Activated CD4-positive, alpha-beta T cell treated with anti-CD3 and anti-CD28 coated beads, Interleukin-2, Interleukin-6, amounts not matched to agents 100 ng/mL and 50 ng/mL, durations not matched to agents 16 hours and 8 hours (primary cell): ENCODE results near the gene OSTM1.
A peak's percentile ranks its signal among the peaks of the same experiment; 100 is the strongest.

ENCODE experiments used
- DNase-seq: peaks from one replicate; pipeline ENCODE4 v3.0.0-alpha.2; 2020

OSTM1 gene, protein sequence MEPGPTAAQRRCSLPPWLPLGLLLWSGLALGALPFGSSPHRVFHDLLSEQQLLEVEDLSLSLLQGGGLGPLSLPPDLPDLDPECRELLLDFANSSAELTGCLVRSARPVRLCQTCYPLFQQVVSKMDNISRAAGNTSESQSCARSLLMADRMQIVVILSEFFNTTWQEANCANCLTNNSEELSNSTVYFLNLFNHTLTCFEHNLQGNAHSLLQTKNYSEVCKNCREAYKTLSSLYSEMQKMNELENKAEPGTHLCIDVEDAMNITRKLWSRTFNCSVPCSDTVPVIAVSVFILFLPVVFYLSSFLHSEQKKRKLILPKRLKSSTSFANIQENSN

DNA sequence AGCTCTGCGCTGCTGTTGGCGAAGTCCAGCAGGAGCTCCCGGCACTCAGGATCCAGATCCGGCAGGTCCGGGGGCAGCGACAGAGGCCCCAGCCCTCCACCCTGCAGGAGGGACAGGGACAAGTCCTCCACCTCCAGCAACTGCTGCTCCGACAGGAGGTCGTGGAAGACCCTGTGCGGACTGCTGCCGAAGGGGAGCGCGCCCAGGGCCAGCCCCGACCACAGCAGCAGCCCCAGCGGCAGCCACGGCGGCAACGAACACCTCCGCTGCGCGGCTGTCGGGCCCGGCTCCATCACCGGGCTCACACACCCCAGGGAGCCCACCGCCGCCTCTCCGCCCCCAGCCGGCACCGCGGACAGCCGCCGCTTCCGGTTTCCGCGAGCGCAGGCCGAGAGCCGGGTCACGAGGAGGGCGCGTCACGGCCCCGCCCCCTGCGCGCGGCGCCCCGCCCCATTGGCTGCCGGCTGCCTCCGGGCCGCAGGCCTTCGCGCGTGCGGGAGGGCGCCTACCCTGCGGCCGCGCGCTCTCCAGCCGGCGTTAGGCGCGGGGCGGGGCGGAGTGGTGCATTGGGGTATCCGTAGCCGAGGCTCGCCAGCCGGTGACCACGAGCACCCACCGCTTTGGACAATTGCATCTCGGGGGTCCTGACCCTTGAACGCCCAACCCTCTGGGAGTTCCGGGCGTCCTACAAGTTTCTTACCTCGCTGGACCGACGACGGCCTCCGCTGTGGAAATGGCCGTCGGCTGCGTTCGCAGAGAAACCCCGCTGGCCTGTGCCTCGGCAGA is at the start of gene OSTM1:
OSTM1 (minus strand) TSS at position 383 of the 786 bp plus-strand sequence; CDS start at position 293, 90 bp downstream.
- peak; percentile 94 for DNase-seq

DNA sequence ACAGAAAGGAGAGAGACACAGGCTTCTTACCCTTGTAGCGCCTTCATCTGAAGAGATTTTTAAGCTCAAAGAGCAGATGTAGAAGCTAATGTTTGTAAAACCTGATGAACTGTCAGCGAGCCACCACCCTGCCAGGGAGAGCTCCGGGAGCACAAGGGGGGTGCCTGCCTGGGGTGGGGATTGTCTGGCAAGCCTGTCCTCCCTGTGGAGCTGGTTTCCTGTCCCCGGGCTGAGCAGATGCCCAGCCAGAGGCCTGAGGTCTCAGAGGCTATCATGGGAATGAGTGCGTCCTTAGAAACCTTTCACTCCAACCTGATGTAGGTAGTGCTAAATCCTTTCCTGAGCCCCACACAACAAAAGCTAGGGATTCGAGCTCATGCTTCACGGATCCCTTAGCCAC is 49.4 kb upstream of the OSTM1 start:
- no peak for DNase-seq

DNA sequence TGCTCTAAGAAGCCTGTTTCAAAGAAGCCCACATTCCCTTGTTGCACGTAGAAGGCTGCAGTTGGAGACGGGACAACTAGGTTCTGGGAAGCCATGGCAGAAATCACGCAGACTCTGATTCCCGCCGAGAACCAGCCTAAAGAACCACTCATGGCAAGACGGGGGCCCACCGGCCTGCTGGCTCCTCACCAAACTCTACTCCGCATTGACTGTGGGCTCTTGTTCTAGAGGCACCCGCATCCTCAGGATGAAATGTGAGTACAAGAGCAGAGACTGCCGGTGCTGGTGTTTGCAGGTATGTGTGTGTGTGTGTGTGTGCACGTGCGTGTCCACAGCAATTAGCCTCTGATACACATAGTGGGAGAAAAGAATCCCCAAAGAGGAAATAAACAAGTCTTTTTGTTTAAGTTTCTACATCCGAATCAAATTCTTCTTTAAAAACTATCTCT is 49.0 kb upstream of the OSTM1 start:
- no peak for DNase-seq

DNA sequence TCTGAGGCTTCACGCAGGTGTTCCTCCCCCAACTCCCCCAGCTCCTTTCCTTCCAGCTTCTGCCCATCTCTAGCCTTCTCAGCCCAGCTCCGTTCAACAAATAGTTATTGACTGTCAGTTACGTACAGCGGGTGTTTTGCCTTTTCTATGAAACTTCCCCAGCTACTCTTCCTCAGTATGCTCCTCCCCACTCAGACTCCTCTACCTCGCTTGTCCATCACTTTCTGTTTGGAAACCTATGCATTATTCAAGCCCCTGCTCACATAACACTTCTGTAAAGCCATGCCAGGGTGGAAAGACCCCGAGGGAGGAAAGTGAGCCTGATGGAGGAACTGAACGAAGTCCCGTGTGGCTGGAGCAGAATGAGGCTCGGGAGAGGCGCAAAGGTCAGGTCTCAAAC is 47.1 kb upstream of the OSTM1 start:
- no peak for DNase-seq

DNA sequence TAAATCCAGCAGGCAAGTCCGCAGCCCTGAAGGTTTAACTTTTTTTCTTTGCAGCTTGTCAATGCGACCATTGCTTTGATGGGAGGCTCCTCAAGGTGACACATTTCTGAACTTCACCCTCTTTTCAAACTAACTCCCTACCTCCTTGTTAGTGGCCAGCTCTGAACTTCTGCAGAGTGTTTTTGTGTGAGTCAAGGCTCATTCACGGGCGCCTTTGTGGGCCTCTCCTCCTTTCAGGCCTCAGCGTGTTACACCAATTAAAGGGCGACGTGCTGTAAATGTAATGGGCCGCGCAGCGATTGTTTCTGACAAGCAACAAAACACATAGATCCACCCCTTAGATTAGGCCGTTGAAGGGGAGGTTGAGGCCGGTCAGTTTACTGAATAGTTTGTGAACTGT is 45.8 kb upstream of the OSTM1 start:
- DNase-seq: no peak

DNA sequence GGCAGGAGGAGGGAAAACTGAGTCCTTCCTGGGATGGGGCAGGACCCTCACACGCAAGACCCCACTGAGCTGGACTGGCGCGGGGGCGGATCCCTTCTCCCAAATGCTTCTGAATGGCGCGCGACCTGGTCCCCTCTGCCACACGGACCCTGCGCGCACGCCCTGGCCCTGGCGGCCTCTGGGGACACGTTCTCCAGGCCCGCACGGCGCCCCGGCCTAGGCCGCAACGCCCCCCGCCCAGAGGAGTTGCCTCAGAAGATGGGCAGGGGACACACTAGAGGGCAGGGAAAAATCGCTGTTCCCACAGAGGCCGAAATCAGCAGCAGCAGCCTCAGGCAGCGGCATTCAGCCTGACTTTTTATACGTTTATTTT is 45.2 kb upstream of the OSTM1 start:
- DNase-seq: no peak

DNA sequence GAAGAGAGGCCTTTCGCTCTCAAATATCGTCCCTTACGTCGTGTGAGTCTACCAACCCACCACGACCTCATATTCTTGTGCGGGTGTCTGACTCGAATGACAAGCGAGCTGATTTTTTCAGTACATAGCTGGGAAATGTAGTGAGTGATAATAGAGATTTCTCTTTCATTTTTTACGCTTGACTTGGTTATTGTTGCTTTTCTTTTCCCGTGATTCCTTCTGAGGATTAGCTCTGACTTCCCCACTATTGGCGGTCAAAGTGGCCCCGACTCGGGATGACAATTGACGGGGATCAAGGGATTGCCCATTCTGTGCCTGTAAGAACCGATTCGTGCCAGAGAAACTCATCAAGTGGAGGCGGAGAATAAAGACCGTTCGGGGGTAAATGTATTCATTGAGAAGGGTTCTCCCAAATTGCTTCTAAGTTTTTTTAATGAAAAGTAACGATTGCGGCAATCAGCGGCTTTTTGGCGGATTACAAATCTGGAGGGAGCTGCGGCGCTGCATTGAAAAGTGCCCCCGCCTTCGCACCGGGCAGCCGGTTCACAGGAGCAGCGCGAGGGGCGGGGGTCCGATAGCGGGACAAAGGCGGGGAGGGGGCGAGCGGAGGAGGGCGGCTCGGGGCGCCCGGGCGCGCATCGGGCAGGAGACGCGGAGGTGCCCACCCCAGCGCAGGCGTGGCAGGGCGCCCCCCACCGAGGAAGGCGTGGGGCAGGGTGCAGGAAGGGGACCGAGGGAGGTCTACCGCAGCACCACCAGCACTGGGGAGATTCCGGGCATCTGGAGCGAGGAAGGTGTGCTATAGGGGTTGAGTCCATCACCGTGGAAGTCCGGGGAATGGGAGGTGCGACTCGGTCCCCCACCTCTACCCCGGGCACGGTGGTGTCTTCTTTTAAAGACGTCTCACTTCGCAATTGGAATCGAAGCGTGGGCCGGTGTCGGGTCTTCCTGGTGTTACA is 44.5 kb upstream of the OSTM1 start:
- no peak for DNase-seq

DNA sequence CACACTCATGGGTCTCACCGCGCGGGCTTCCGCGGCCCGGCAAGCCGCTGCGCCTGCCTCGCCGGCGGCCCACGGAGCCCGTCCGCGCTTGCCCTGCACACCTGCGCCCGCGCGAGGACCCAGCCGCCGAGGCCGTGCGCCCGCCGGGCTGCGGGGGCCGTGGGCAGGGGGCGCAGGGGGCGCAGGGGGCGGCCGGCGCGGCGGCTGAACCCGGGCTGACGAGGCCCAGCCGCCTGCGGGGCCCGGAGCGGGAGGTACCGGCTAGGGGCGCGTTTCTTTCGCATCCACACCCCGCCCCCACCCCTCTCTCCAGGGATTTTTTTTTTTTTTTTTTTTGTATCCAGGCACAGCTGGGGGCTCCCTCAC is 43.8 kb upstream of the OSTM1 start:
- DNase-seq: no peak

DNA sequence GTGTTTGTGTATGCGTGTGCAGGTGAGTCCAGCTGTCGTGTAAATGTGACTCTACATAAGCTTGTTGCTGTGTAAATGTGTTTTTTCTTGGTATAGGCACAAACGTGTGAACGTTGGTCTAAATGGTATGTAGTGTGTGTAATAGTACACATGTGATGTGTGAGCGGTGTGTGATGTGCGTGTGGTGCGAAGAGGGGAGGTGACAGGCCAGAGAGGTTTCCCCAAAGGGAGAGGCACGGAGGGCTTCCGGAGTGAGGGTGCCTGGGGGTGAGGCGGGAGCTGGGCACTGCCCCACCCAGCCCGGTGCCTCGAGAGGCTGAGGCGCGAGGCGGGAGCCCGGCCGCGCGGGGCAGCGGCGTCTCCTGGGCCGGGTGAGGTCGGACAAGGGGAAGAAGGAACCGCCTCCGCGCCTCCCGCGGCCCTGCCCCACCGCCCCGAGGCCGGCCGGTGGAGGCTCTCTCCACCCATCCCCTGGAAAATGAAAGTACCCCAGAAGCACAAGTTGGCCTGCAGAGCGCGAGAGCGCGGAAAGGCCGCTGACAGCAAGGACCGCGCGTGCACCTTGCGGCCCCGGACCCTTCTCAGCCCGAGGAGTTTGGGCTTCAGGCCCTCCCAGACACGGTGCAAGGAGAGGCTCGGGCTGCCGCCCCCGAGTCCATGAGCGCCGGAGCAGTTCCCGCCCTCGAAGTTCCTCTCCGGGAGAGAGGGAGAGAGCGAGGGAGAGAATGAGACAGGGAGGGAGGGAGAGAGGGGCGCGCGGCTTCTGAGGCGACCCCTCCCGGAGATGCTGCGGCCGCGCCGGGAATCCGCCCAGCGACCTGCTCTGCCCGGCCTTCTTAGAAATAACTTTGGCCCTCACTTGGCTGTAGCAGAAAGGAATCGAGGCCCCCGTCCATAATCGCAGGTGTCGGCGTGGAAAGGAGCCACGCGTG is 43.2 kb upstream of the OSTM1 start:
- DNase-seq: peak; percentile 22

DNA sequence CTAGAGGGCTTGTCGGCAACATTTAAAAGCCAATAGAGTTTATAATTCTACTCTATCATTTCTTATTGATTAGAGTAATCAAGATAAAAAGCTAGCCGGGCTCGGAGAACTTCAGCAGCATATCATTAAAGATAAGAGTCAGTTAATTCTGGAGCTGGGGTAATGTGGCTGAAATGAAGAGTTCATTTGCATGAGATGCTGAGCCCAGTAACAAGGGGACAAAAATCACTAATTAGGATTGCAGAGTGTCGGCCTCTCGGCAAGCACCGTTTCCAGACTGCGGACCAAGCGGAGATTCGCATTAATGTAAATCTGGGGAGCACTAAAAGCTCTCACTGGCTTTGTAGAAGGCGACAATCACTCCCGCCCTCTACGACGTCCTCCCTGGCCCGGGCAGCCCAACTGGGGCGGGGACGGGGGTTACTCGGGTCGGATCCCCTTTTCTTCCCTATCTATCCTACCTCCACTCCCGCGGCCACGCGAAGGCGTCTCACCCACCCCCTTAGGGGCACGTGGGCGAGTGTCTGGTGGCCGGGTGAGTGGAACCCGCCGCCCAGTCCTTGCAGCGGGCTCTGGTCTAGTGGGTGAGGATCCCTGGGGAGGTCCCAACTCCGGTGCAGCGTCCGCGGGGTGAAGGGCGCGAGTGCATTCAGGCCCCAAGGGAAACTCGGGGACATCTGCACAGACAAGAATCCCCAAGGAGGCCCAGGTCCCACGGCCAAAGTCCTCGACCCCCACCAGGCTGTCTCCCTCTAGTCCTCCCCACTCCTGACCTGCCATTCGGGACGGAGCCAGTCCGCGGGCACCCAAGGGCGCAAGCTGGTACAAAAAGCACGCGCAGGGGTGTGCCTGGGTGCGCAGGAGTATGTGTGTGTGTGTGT is 42.2 kb upstream of the OSTM1 start:
- DNase-seq: no peak

DNA sequence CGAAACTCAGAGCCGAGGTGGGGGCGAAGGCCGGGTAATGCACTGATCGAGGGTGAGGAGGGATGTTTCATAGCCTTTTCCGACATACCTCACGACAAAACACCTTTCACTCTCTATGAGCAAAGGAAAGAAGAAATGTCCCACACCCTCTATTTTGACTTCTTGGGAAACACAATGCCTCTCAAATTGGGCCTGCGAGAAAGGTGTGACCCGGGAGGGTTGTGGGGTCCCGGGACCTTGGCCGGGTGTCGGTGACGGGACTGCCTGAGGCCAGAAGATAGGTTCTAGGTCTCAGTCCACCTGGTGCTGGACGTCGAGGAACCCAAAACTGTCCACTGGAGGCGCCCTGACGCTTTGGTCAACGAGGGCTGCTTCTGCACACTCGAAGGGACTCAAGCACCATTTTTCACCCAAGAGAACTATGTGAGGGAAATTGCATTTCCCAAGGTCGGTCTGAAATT is 41.1 kb upstream of the OSTM1 start:
- DNase-seq: peak; percentile 32

DNA sequence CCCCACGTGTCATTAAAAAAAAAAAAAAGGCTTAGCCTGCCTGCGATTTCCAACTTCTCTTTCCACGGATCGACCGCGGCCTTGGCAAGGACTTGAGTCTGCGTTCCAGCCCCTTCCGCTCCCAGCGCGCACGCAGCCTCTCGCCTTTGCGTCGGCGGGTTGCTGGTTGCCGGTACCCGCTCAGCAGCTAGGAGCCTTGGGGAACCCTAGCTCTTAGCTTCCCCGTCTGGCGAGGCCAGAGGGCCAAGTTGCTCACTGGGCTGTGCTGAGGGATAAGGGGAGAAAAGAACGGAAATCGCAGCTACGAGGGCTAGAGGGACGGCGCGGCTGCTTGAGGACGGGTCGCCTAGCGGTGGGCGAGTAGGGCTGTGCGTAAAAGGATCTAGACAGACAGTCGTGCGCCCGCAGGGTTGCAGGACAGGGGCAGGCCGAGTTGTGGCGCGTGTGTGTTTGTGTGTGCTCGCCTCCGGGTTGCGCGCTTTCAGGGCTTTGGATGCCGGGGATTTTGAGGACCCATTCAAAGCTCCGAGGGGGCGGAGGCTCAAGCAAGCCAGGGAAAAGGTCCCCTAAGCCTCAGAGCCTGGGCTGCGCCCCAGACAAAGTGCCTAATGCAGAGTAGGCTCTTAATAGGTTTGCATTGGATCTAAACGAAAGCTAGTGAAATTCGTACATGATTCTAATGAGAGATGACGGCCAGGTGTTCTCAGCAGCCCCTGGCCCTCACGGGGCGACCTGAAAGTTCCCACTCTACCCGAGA is 40.5 kb upstream of the OSTM1 start:
- peak; percentile 22 for DNase-seq

DNA sequence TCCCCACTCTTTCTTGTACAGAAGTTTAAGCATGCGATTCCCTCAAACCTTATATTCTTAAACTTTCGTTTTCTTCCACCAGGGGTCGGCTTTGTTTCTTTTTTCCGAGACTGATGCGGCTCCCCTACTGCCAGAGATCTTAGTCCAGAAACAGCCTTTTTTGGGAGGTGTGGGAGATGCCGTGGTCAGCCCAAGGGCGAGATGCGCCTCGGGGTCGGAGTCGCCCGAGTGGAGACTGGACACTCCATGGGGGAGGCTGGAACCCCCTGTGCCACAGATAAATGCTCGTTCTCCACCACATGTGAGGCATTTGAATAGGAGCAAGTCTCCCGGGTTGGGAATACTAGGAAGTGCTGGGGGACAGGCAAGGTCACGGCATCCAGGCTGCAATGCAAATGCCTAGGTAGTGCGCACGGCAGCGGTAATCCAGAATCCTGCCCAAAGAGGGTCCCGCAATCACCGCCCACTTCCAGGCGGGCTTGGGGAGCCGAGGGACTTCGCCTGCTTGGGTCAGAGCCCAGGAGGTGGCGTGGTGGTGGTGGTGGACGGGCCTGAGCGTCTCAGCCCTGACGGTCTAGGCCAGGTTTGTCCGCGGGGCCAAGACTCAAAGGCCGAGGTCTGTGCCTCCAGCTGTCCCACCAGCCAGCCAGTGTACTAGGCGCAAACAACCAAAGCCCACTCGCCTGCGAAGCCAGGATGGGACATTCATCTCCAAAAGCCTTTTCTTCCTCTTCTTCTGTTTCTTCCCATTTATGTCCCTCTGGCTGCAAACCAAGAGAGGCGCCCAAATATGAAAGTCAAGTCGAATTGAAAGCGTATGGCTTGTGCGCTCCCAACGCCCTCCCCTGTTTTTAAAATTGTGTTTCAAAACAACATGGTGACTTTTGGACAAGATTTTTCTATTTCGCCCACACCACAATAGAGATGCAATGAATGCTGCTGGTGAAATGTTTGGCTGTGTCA is 39.3 kb upstream of the OSTM1 start:
- peak; percentile 37 for DNase-seq

DNA sequence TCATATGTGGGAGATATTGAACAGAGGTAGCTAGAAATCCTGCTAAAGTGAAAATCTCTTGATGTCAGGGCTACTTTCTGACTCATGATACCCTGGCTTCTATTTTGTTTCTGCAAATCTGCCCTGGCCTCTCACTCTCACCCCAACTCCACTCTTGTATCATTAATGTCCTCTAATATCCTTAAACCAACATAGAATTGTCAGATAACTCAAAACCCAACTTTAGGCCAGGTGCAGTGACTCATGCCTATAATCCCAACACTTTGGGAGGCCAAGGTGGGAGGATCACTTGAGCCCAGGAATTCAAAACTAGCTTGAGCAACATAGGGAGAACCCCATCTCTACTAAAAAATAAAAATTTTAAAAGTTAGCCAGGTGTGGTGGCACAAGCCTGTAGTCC is 33.8 kb upstream of the OSTM1 start:
- no peak for DNase-seq

DNA sequence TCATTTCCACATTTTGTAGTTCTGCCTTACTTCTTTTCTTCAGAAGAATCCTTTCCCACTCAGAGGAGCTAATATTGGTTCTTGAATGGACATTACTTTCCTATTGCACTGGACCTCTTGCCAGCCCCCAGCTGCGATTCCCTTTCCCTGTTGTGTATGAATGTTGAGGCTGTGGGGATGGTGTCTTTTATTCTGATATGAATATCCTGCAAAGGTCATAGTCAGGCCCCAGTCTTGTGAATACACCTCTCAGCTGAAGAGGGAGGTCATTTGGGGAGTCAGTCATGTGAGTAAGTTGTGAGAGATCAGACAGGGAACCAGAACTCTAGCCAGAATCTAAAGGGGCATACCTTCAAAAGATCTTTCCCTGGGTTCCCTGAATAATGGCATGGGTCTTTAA is 32.6 kb upstream of the OSTM1 start:
- no peak for DNase-seq

DNA sequence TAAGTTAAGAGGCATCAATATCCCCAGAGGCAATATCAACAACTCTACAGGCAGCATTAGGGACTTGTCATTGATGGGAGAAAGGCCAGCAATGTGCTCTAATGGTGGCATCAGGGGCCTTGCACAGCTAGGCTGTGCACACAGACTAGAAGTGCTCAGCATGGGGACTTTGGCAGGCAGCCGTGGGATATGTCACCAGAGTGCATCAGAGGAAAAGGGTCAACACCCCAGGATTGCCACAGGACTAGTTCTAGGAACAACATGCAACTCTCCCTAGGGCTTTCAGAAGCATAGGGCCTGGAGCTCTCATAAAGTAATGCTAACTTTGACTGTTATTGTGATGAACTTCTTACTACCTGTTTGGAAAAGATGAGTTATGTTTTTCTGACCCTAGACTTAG is 32.2 kb upstream of the OSTM1 start:
- DNase-seq: no peak

DNA sequence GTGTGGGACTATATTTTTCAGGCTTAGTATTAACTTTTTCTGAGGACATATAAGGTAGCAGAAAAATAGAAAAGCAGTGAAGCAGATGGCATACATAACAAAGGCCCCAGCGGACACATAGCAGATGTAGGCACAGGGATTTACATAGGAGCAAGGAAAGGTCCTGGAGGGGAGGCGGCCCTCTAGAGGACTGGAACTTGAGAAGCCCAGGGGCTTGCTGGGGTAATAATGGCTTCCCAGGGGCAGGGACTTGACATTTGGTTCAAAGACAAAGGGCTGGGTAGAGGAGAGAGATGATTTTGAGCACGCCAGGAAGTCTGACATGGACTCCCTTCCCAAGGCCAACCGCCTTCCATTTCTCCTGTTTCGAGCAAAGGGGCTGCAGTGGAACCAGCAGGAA is 31.7 kb upstream of the OSTM1 start:
- DNase-seq: no peak

DNA sequence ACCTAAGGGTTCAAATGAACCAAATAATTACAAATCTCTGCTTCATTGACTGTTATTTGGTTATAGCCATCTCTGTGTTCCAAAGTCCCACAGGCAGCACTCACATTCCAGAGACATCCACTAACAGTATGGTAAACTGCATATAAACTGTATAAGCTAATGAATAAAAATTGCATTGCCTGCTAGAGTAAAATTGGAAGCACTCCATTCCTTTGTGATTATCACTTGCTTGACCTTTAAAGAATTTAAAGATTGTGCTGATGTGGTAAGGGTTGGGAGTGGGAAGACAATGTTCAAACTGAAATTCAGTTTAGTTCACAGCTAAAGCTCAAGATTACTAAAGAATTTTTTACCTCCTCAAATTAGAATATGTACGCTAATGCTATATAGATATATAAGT is 31.0 kb upstream of the OSTM1 start:
- no peak for DNase-seq

DNA sequence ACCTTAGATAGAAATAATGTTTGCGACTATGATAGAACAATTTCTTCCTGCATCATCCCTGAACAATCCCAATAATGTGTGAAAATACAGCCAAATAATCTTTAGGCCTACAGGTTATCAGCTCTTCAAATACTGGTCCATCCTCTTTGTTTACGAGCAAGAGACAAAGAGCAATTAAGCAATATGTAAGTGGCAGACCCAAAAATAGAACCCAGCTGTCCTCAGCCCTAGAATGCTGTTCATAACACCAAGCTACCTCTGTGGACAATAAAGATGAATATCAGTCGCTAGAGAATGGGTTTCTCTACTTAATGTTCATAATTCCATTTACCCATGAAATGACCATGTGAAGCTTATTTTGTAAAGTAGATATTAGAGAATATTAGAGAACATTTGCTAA is 28.4 kb upstream of the OSTM1 start:
- no peak for DNase-seq
